D721Med (cell line): ENCODE measurements around the gene XYLT1.

Experiments used
- DNase-seq: peaks from one replicate; pipeline ENCODE4 v3.0.0; 2011; ENCODE audit warnings: low spot score; ENCODE audit not compliant: insufficient read length
- FAIRE-seq: peaks from 2 replicates; lab custom pipeline; 2011; peaks lifted over from hg19 to GRCh38; lab: Jason Lieb, UNC
- CTCF ChIP-seq: IDR thresholded peaks from 2 replicates; pipeline ENCODE4 v1.5.1; 2012; ENCODE audit warnings: mild to moderate bottlenecking, control low read depth; ENCODE audit not compliant: insufficient read depth; ENCODE audit errors: missing control alignments

The XYLT1 gene

GRCh38 chr16:17403156-17403809 lies 67.5 kb downstream of the XYLT1 start:
- no peak for TF ChIP-seq CTCF
- FAIRE-seq (no peak), DNase-seq (no peak)

GRCh38 chr16:17397499-17397891 lies 73.3 kb downstream of the XYLT1 start:
- no peak for TF ChIP-seq CTCF
- DNase-seq, result no peak
- FAIRE-seq, result no peak

- no peak for FAIRE-seq
Measured at GRCh38 chr16:17396762-17397498, 73.8 kb downstream of the XYLT1 start.

GRCh38 chr16:17395849-17396480 lies 74.8 kb downstream of the XYLT1 start:
- DNase-seq, result no peak
- FAIRE-seq, result no peak
- no peak for TF ChIP-seq CTCF

More at GRCh38 chr16:17396762-17397498, 73.8 kb downstream of the XYLT1 start:
- no peak for DNase-seq
- no peak for TF ChIP-seq CTCF

DNA sequence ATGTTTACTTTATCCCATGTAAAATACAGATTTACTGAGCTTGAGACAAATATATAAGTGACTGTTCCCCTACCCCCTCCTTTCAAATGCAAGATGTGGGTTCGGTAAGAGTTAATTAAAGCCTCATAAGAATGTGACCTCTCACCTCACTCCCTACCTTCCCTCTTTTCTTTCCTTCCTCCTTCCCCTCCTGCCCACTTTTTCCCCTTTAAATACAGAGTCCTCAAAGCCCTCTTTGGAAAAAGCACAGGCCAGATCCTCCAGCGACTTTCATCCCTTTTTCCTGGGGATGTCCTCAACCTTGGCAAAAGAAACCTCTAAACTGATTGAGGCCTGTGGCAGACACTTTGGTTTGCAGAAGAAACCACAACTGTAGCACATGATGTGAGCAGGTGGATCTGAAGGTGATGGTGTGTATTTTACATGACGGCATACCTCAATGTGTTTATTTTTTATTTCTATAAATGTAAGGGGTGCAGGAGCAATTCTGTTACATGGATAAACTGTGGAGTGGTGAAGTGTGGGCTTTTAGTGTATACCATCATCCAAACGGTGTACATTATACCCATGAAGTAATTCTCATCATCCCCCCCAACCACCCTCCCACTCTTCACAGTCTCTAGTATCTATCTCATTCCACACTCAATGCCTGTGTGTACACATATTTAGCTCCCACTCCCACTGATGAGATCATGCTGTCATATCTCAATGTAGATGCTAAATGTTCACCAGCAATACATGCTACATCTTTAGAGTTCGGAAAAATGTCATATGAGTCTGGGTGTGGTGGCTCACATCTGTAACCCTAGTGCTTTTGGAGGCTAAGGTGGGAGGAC lies 77.7 kb downstream of the XYLT1 start:
- DNase-seq (no peak), FAIRE-seq (no peak)
- TF ChIP-seq CTCF, result no peak

DNA sequence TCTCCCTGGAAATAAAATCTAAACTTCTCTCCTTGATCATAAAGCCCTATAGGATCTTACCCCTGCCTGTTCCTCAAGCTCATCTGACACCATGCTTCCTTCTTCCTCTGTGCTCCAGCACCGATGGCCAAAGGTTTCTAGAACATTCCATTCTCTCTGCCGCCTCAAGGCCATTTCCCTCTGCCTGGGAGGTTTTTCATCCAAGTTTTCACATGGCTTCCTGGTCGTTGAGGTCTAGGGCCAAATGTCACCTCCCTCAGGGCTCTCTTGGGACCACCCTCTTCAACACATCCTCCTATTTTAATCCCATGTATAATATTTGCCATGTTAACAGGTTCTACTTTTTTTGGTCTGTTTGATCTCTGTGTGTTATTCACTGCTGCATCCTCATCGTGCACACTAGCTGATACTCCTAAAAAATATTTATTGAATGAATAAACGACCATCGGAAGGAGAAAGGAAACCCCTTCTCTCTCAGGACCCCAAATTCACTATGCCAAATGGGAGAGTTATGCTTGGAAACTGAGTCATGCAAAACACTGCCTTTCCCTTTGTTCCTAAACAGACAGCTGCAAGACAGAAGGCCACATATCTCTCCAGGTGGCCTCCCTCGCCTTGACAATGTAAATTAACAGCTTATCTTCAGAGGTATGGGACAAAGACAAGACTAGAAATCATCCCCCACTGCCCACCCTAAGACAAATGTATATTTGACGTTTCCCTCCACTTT lies 78.5 kb downstream of the XYLT1 start:
- TF ChIP-seq CTCF, result no peak
- DNase-seq (no peak), FAIRE-seq (no peak)
